Suprapubic skin (tissue), 4 donors: ENCODE data around the gene CNTNAP3. TPM values are rescaled to one million over a fixed set of nuclear protein-coding genes. Genes with fewer than 3 reads are reported as not detected.
"Not testable (repeated sequence)": the region's sequence is repeated elsewhere in the genome, so short reads cannot be mapped to it uniquely, and the experiment has no call there.

Experiments used
- DNase-seq, 2 donors: peaks; one replicate each; pipeline ENCODE4 v3.0.0-alpha.2; 2019; ENCODE audit warnings: low spot score in 2 of 2
- H3K27ac ChIP-seq: fragments of 200-600 bp; sonication (generic); one replicate; pipeline ENCODE4 v1.5.1; 2019
- H3K27me3 ChIP-seq: fragments of 200-600 bp; sonication (generic); one replicate; pipeline ENCODE4 v1.5.1; 2019
- H3K36me3 ChIP-seq: fragments of 200-600 bp; sonication (generic); one replicate; pipeline ENCODE4 v1.5.1; 2019
- H3K4me1 ChIP-seq: fragments of 200-600 bp; sonication (generic); one replicate; pipeline ENCODE4 v1.5.1; 2019
- H3K4me3 ChIP-seq: fragments of 200-600 bp; sonication (generic); one replicate; pipeline ENCODE4 v1.5.1; 2019; ENCODE audit warnings: mild to moderate bottlenecking
- H3K9me3 ChIP-seq: fragments of 200-600 bp; sonication (generic); one replicate; pipeline ENCODE4 v1.5.1; 2019
- WGBS: methylation state at CpG from one replicate; pipeline ENCODE4 v1.1.5; 2018; 5-methylcytosine and 5-hydroxymethylcytosine counted together
- total RNA-seq, 4 donors: library from RNA; depleted of rRNA; stranded (reverse); fragments of >200 nt; gene quantifications; one replicate each; pipeline ENCODE4 v1.1.0, GENCODE V29; 2016

The CNTNAP3 gene
- total RNA-seq, 4 donors from 2014 or later, result 21.0 to 91.9 (median 27.3) TPM

- not testable (repeated sequence) for H3K4me3 ChIP-seq, DNase-seq, H3K36me3 ChIP-seq, H3K27ac ChIP-seq, H3K9me3 ChIP-seq, H3K4me1 ChIP-seq, H3K27me3 ChIP-seq
- WGBS, result 96% methylated on average over 23 of the region's 27 CpGs
Observed at GRCh38 chr9:39042352-39042803, 245.6 kb downstream of the CNTNAP3 start.

GRCh38 chr9:39041774-39042173 is 246.2 kb downstream of the CNTNAP3 start:
- DNase-seq, H3K4me1 ChIP-seq, H3K36me3 ChIP-seq, H3K4me3 ChIP-seq, H3K27me3 ChIP-seq, H3K9me3 ChIP-seq, H3K27ac ChIP-seq: not testable (repeated sequence)
- WGBS, result 93% methylated on average over 10 of the region's 10 CpGs

- not testable (repeated sequence) for H3K4me1 ChIP-seq, H3K27ac ChIP-seq, H3K9me3 ChIP-seq, H3K36me3 ChIP-seq, H3K4me3 ChIP-seq, DNase-seq, H3K27me3 ChIP-seq
- WGBS, result 44% methylated on average over 2 of the region's 2 CpGs
Observed at GRCh38 chr9:39039148-39039547, 248.8 kb downstream of the CNTNAP3 start.

GRCh38 chr9:39038221-39038620 is 249.7 kb downstream of the CNTNAP3 start:
- H3K36me3 ChIP-seq, H3K4me1 ChIP-seq: not testable (repeated sequence)
- 91% methylated on average over 1 of the region's 1 CpG for WGBS

GRCh38 chr9:39033849-39034248 is 254.1 kb downstream of the CNTNAP3 start:
- H3K4me1 ChIP-seq, H3K36me3 ChIP-seq, H3K4me3 ChIP-seq, DNase-seq, H3K9me3 ChIP-seq, H3K27me3 ChIP-seq, H3K27ac ChIP-seq: not testable (repeated sequence)
- WGBS, result 75% methylated on average over 2 of the region's 2 CpGs

More at GRCh38 chr9:39038221-39038620, 249.7 kb downstream of the CNTNAP3 start:
- H3K27me3 ChIP-seq, H3K27ac ChIP-seq, H3K4me3 ChIP-seq, H3K9me3 ChIP-seq, DNase-seq: not testable (repeated sequence)

GRCh38 chr9:39030204-39031019 is 257.6 kb downstream of the CNTNAP3 start:
- not testable (repeated sequence) for H3K27me3 ChIP-seq, H3K4me1 ChIP-seq, DNase-seq, H3K4me3 ChIP-seq, H3K9me3 ChIP-seq, H3K27ac ChIP-seq, H3K36me3 ChIP-seq
- 63% methylated on average over 9 of the region's 11 CpGs for WGBS

- 73% methylated on average over 5 of the region's 5 CpGs for WGBS
Observed at GRCh38 chr9:39028855-39029254, 259.1 kb downstream of the CNTNAP3 start.

GRCh38 chr9:39028168-39028567 is 259.8 kb downstream of the CNTNAP3 start:
- not testable (repeated sequence) for H3K9me3 ChIP-seq, DNase-seq, H3K4me3 ChIP-seq, H3K4me1 ChIP-seq, H3K27ac ChIP-seq, H3K36me3 ChIP-seq, H3K27me3 ChIP-seq
- WGBS, result 94% methylated on average over 7 of the region's 7 CpGs

More at GRCh38 chr9:39028855-39029254, 259.1 kb downstream of the CNTNAP3 start:
- H3K27me3 ChIP-seq, H3K4me1 ChIP-seq, H3K9me3 ChIP-seq, H3K36me3 ChIP-seq, H3K27ac ChIP-seq, H3K4me3 ChIP-seq, DNase-seq: not testable (repeated sequence)

GRCh38 chr9:39025911-39026588 is 261.9 kb downstream of the CNTNAP3 start:
- not testable (repeated sequence) for DNase-seq, H3K36me3 ChIP-seq, H3K4me1 ChIP-seq, H3K27ac ChIP-seq, H3K27me3 ChIP-seq, H3K4me3 ChIP-seq, H3K9me3 ChIP-seq
- 85% methylated on average over 4 of the region's 4 CpGs for WGBS

Other genes starting within 250 kb of the CNTNAP3 start
- not detected for gene SPATA31A1, start 67.5 kb upstream of the CNTNAP3 start, total RNA-seq